ENCODE results near the gene PTPRN2.
A peak's percentile ranks its signal among the peaks of the same experiment; 100 is the strongest.

The PTPRN2 gene

GRCh38 chr7:158141221-158141582 lies 446.4 kb downstream of the PTPRN2 start:
- H3K4me3 Mint-ChIP-seq: no peak overlapping the region
- H3K4me1 Mint-ChIP-seq: peaks cover 16% of the 10 kb centered on the region
- peaks cover 17% of the 10 kb centered on the region for H3K27me3 Mint-ChIP-seq (ENCODE audit: low read depth, poor library complexity)
- no peaks in the 10 kb centered on the region for H3K36me3 Mint-ChIP-seq (ENCODE audit: low read depth)
- H3K27ac Mint-ChIP-seq: no peak overlapping the region
- peaks cover 46% of the 10 kb centered on the region for H3K9me3 Mint-ChIP-seq
- TF ChIP-seq CTCF (IDR thresholded peaks at IDR 0.05): no peak
- no peak for DNase-seq

- no peak for DNase-seq
- no peak overlapping the region for H3K27ac Mint-ChIP-seq
- no peaks in the 10 kb centered on the region for H3K36me3 Mint-ChIP-seq (ENCODE audit: low read depth)
- no peak overlapping the region for H3K4me3 Mint-ChIP-seq
- H3K4me1 Mint-ChIP-seq: peaks cover 16% of the 10 kb centered on the region
- no peak for TF ChIP-seq CTCF (IDR thresholded peaks at IDR 0.05)
- peaks cover 17% of the 10 kb centered on the region for H3K27me3 Mint-ChIP-seq (ENCODE audit: low read depth, poor library complexity)
- H3K9me3 Mint-ChIP-seq: peaks cover 41% of the 10 kb centered on the region
Observed at GRCh38 chr7:158140538-158141220, 446.9 kb downstream of the PTPRN2 start.

GRCh38 chr7:158139499-158139898 lies 448.1 kb downstream of the PTPRN2 start:
- peaks cover 31% of the 10 kb centered on the region for H3K9me3 Mint-ChIP-seq
- H3K27me3 Mint-ChIP-seq (ENCODE audit: low read depth, poor library complexity): peaks cover 11% of the 10 kb centered on the region
- no peak overlapping the region for H3K4me3 Mint-ChIP-seq
- no peaks in the 10 kb centered on the region for H3K36me3 Mint-ChIP-seq (ENCODE audit: low read depth)
- no peak for DNase-seq
- H3K4me1 Mint-ChIP-seq: peaks cover 16% of the 10 kb centered on the region
- peak overlapping the region; percentile 50 for H3K27ac Mint-ChIP-seq
- TF ChIP-seq CTCF (IDR thresholded peaks at IDR 0.05): no peak

GRCh38 chr7:158138329-158138597 lies 449.4 kb downstream of the PTPRN2 start:
- no peak overlapping the region for H3K4me3 Mint-ChIP-seq
- no peak for DNase-seq
- H3K4me1 Mint-ChIP-seq: peaks cover 15% of the 10 kb centered on the region
- TF ChIP-seq CTCF (IDR thresholded peaks at IDR 0.05): no peak
- peaks cover 23% of the 10 kb centered on the region for H3K9me3 Mint-ChIP-seq
- H3K36me3 Mint-ChIP-seq (ENCODE audit: low read depth): no peaks in the 10 kb centered on the region
- no peak overlapping the region for H3K27ac Mint-ChIP-seq
- H3K27me3 Mint-ChIP-seq (ENCODE audit: low read depth, poor library complexity): peaks cover 11% of the 10 kb centered on the region

GRCh38 chr7:158137516-158138328 lies 449.9 kb downstream of the PTPRN2 start:
- Mint-ChIP-seq H3K36me3 (ENCODE audit: low read depth) (no peaks in the 10 kb centered on the region), H3K9me3 (peaks cover 19% of the 10 kb centered on the region), H3K4me1 (peaks cover 9% of the 10 kb centered on the region), H3K27me3 (ENCODE audit: low read depth, poor library complexity) (peaks cover 8% of the 10 kb centered on the region), H3K4me3 (no peak overlapping the region), H3K27ac (no peak overlapping the region)
- TF ChIP-seq CTCF (IDR thresholded peaks at IDR 0.05): no peak
- DNase-seq: no peak

GRCh38 chr7:158135931-158136330 lies 451.7 kb downstream of the PTPRN2 start:
- H3K36me3 Mint-ChIP-seq (ENCODE audit: low read depth): no peaks in the 10 kb centered on the region
- no peak overlapping the region for H3K27ac Mint-ChIP-seq

More at GRCh38 chr7:158135931-158136330, 451.7 kb downstream of the PTPRN2 start:
- H3K9me3 Mint-ChIP-seq: peaks cover 14% of the 10 kb centered on the region
- no peak for DNase-seq
- peaks cover 4% of the 10 kb centered on the region for H3K27me3 Mint-ChIP-seq (ENCODE audit: low read depth, poor library complexity)
- no peak for TF ChIP-seq CTCF (IDR thresholded peaks at IDR 0.05)
- H3K4me1 Mint-ChIP-seq: no peaks in the 10 kb centered on the region
- H3K4me3 Mint-ChIP-seq: no peak overlapping the region

Data from nephron progenitor cell (in vitro differentiated cells).